Smooth muscle cell (in vitro differentiated cells): Measurements from ENCODE around the gene BRPF3. TPM values are rescaled to one million over a fixed set of nuclear protein-coding genes. Genes with fewer than 3 reads are reported as not detected.

Source experiments
- DNase-seq: peaks from one replicate; lab custom pipeline; 2025; ENCODE audit not compliant: unreplicated experiment; lab: John Stamatoyannopoulos, UW
- H2AFZ ChIP-seq: fragments of 200-600 bp; sonication (generic); 2 replicates; pipeline ENCODE4 v1.6.0; 2016; ENCODE audit warnings: antibody characterized with exemption, low read depth, mild to moderate bottlenecking
- H3F3A ChIP-seq: fragments of 200-600 bp; sonication (generic); 2 replicates; pipeline ENCODE4 v1.6.0; 2017; ENCODE audit warnings: antibody characterized with exemption, low read depth
- H3K27ac ChIP-seq: fragments of 200-600 bp; sonication (generic); 2 replicates; pipeline ENCODE4 v1.5.1; 2016; ENCODE audit warnings: low read depth, mild to moderate bottlenecking
- H3K27me3 ChIP-seq: fragments of 200-600 bp; sonication (generic); 2 replicates; pipeline ENCODE4 v1.6.1; 2016; ENCODE audit warnings: low read depth, mild to moderate bottlenecking
- H3K36me3 ChIP-seq: fragments of 200-600 bp; sonication (generic); 2 replicates; pipeline ENCODE4 v1.5.1; 2016; ENCODE audit warnings: low read depth
- H3K4me1 ChIP-seq: fragments of 200-600 bp; sonication (generic); 2 replicates; pipeline ENCODE4 v1.5.1; 2016; ENCODE audit warnings: low read depth
- H3K4me2 ChIP-seq: fragments of 200-600 bp; sonication (generic); 2 replicates; pipeline ENCODE4 v1.6.0; 2016; ENCODE audit warnings: mild to moderate bottlenecking
- H3K4me3 ChIP-seq: fragments of 200-600 bp; sonication (generic); 2 replicates; pipeline ENCODE4 v1.5.1; 2016; ENCODE audit warnings: mild to moderate bottlenecking
- H3K79me2 ChIP-seq: fragments of 200-600 bp; sonication (generic); 2 replicates; pipeline ENCODE4 v1.6.0; 2016; ENCODE audit warnings: low read depth, mild to moderate bottlenecking
- H3K9ac ChIP-seq: fragments of 200-600 bp; sonication (generic); 2 replicates; pipeline ENCODE4 v1.6.0; 2016; ENCODE audit warnings: low read depth
- H3K9me3 ChIP-seq: fragments of 200-600 bp; sonication (generic); replicated peaks from 2 replicates; pipeline ENCODE4 v1.5.1; 2016; ENCODE audit warnings: low read depth
- H4K20me1 ChIP-seq: fragments of 200-600 bp; sonication (generic); 2 replicates; pipeline ENCODE4 v1.6.0; 2016; ENCODE audit warnings: low read depth
- WGBS: methylation state at CpG from one replicate; pipeline ENCODE4 v1.1.7; 2016; ENCODE audit warnings: low lambda C conversion rate; 5-methylcytosine and 5-hydroxymethylcytosine counted together
- polyA plus RNA-seq: library from polyadenylated mRNA; unstranded; fragments of >200 nt; fragmentation: Nextera tagmentation; extraction: Ambion mirVana; gene quantifications from 2 replicates; pipeline ENCODE4 v1.2.1, GENCODE V29; 2016
- total RNA-seq: library from RNA; depleted of rRNA; stranded (reverse); fragments of >200 nt; gene quantifications from 2 replicates; pipeline ENCODE4 v1.2.3, GENCODE V29; 2014
- TF ChIP-seq, protein P1 (sequence below): fragments of 200-600 bp; sonication (generic); IDR thresholded peaks from 2 replicates; pipeline ENCODE4 v1.5.1; 2017; ENCODE audit warnings: borderline replicate concordance, mild to moderate bottlenecking, antibody characterized with exemption; ENCODE audit not compliant: insufficient read depth, poor library complexity, severe bottlenecking

The BRPF3 gene
- total and polyA plus RNA-seq, 2 experiments from 2014 or later: 8.9 to 20.0 TPM

DNA sequence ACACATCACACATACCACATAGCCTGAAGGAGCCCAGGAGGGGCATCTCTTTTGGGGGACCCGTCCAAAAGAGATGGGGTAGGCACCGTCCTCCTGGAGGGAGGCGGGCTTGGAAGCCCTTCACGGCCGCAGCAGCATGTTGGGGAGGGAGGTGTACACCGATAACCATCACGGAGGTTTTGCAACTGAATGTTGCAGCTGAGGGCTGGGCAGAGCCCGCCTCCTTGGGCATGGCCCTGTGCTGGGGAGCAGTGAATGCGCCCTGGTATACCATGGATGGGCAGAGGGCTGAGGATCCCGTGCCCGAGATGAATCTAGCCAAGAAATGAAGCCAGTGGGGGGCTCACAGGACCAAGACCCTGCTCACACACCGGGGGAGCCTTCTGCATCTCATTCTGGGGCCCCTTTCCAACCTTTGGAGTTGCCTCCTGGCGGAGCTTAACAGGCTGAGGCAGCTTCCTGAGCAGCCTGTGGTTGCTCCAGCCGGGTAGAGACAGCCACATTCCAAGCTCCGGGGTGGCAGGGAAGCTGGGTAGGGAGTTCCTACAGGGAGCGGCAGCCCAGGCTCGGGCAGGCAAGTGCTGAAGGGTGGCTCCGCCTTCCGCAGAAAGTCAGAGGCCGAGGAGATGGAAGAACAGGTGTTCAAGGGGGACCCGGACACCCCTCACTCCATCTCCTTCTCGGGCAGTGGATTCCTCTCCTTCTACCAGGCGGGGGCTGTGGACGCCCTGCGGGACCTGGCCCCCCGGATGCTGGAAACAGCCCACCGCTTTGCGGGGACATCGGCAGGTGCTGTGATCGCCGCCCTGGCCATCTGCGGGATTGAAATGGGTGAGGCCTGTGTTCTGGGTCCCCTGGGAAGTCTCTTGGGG, 73.5 kb downstream of the BRPF3 start, which contains the start of gene PNPLA1:
Gene PNPLA1 (plus strand): TSS at position 227 of the 872 bp plus-strand sequence. CDS start 400 bp downstream, at position 627.
- no peak within 1 kb of the TSS for H3K4me2 ChIP-seq
- no peaks in the 10 kb centered on the region for H3K36me3 ChIP-seq
- H3F3A ChIP-seq: no peaks in the 10 kb centered on the region
- 87% methylated on average over 32 of the region's 32 CpGs for WGBS
- H3K9ac ChIP-seq: no peak within 1 kb of the TSS
- TF ChIP-seq, protein P1, sequence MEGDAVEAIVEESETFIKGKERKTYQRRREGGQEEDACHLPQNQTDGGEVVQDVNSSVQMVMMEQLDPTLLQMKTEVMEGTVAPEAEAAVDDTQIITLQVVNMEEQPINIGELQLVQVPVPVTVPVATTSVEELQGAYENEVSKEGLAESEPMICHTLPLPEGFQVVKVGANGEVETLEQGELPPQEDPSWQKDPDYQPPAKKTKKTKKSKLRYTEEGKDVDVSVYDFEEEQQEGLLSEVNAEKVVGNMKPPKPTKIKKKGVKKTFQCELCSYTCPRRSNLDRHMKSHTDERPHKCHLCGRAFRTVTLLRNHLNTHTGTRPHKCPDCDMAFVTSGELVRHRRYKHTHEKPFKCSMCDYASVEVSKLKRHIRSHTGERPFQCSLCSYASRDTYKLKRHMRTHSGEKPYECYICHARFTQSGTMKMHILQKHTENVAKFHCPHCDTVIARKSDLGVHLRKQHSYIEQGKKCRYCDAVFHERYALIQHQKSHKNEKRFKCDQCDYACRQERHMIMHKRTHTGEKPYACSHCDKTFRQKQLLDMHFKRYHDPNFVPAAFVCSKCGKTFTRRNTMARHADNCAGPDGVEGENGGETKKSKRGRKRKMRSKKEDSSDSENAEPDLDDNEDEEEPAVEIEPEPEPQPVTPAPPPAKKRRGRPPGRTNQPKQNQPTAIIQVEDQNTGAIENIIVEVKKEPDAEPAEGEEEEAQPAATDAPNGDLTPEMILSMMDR: no peak
- no peaks in the 10 kb centered on the region for H3K27me3 ChIP-seq
- no peaks in the 10 kb centered on the region for H4K20me1 ChIP-seq
- H3K27ac ChIP-seq: no peak within 1 kb of the TSS
- no peaks in the 10 kb centered on the region for H3K4me1 ChIP-seq
- H3K4me3 ChIP-seq: no peak within 1 kb of the TSS
- no peaks in the 10 kb centered on the region for H3K79me2 ChIP-seq
- H2AFZ ChIP-seq: no peak within 1 kb of the TSS
- DNase-seq: no peak
- no peaks in the 10 kb centered on the region for H3K9me3 ChIP-seq

DNA sequence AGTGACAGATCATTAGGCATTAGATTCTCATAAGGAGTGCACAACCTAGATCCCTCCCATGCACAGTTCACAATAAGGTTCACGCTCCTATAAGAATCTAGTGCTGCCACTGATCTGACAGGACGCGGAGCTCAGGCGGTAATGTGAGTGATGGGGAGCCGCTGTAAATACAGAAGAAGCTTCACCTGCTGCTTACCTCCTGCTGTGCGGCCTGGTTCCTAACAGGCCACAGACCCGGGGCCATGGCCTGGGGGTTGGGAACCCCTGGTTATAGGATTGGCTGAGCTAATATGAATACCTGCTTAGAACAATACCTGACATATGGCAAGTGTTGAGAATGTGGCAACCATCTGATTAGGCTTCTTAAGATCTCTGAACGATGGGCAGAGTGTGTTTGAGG, 75.7 kb downstream of the BRPF3 start:
- H3K36me3 ChIP-seq: no peaks in the 10 kb centered on the region
- peaks cover 3% of the 10 kb centered on the region for H3K27me3 ChIP-seq
- no peak overlapping the region for H2AFZ ChIP-seq
- no peak for DNase-seq
- no peak overlapping the region for H3K4me3 ChIP-seq
- H3K4me2 ChIP-seq: no peak overlapping the region
- 83% methylated on average over 8 of the region's 8 CpGs for WGBS
- no peaks in the 10 kb centered on the region for H3F3A ChIP-seq
- no peaks in the 10 kb centered on the region for H3K4me1 ChIP-seq
- H3K9me3 ChIP-seq: no peaks in the 10 kb centered on the region
- H4K20me1 ChIP-seq: no peaks in the 10 kb centered on the region
- H3K9ac ChIP-seq: no peak overlapping the region
- TF ChIP-seq, protein P1: no peak
- H3K27ac ChIP-seq: no peak overlapping the region
- H3K79me2 ChIP-seq: no peaks in the 10 kb centered on the region

DNA sequence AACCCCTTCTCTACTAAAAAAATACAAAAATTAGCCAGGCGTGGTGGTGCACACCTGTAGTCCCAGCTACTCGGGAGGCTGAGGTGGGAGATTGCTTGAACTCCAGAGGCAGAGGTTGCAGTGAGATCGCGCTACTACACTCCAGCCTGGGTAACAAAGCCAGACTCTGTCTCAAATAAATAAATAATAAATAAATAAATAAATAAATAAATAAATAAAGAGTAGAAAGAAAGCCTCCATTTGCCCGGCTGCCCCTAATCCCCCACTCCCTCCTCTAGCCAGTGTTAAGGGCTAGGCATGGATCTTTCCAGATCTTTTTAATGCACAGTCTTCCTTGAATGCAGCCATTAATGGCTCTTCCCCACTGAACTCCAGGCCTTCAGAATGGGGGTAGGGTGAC, 76.5 kb downstream of the BRPF3 start:
- peaks cover 3% of the 10 kb centered on the region for H3K27me3 ChIP-seq
- no peaks in the 10 kb centered on the region for H3K36me3 ChIP-seq
- no peaks in the 10 kb centered on the region for H3K79me2 ChIP-seq
- no peaks in the 10 kb centered on the region for H3F3A ChIP-seq
- no peaks in the 10 kb centered on the region for H3K4me1 ChIP-seq
- H2AFZ ChIP-seq: no peak overlapping the region
- TF ChIP-seq, protein P1: no peak
- no peak overlapping the region for H3K9ac ChIP-seq
- WGBS: 90% methylated on average over 5 of the region's 5 CpGs
- H3K4me2 ChIP-seq: no peak overlapping the region
- no peaks in the 10 kb centered on the region for H4K20me1 ChIP-seq
- H3K4me3 ChIP-seq: no peak overlapping the region
- H3K9me3 ChIP-seq: no peaks in the 10 kb centered on the region
- DNase-seq: no peak
- no peak overlapping the region for H3K27ac ChIP-seq
